Endothelial cell of hepatic sinusoid (primary cell): ENCODE data around the gene TUT7.
"Not testable (repeated sequence)": the region's sequence is repeated elsewhere in the genome, so short reads cannot be mapped to it uniquely, and the experiment has no call there.

Experiments
- in situ Hi-C: cut with HindIII; loops from 2 replicates; pipeline ENCODE4 v1.10.0; 2017; ENCODE audit warnings: low sequenced_read_pairs

Gene TUT7, protein sequence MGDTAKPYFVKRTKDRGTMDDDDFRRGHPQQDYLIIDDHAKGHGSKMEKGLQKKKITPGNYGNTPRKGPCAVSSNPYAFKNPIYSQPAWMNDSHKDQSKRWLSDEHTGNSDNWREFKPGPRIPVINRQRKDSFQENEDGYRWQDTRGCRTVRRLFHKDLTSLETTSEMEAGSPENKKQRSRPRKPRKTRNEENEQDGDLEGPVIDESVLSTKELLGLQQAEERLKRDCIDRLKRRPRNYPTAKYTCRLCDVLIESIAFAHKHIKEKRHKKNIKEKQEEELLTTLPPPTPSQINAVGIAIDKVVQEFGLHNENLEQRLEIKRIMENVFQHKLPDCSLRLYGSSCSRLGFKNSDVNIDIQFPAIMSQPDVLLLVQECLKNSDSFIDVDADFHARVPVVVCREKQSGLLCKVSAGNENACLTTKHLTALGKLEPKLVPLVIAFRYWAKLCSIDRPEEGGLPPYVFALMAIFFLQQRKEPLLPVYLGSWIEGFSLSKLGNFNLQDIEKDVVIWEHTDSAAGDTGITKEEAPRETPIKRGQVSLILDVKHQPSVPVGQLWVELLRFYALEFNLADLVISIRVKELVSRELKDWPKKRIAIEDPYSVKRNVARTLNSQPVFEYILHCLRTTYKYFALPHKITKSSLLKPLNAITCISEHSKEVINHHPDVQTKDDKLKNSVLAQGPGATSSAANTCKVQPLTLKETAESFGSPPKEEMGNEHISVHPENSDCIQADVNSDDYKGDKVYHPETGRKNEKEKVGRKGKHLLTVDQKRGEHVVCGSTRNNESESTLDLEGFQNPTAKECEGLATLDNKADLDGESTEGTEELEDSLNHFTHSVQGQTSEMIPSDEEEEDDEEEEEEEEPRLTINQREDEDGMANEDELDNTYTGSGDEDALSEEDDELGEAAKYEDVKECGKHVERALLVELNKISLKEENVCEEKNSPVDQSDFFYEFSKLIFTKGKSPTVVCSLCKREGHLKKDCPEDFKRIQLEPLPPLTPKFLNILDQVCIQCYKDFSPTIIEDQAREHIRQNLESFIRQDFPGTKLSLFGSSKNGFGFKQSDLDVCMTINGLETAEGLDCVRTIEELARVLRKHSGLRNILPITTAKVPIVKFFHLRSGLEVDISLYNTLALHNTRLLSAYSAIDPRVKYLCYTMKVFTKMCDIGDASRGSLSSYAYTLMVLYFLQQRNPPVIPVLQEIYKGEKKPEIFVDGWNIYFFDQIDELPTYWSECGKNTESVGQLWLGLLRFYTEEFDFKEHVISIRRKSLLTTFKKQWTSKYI (N-terminal part only)

DNA sequence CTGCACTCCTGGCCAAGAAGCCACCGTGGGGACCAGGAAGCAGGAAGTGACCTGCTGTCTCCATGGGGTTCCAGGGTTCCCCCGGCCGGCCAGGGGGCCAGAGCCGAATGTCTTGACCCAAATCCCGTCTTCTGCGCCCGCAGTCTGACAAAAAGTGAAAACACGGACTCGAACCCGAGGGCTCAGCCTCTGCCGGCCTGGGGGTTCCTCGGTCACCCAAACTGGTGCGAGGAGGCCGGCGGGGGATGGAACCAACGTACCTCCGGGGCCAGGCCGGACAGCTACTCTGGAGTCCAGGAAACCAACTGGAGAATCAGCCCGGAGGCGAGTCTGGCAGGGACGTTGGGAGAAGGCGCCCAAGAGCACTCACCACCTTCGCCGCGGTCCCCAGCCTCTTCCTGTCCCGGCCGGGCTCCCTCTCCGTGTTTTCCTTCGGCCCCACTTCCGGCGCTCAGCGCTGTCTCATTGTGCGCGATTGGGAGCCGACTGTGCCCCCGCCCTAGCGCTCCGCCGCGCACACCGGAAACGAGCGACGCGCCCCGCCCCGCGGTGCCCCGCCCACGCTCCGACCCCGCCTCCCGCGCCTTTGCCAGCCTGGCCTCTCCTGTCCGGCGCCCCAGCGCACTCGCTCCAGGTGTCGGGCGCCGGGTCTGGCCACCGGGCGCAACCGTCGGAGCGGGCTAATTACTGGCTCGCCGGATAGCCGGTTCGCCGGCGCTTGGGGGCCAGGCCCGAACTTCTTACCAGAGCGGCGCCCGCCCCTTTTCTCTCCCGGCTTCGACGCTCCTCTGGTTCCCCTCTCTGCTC, at the start of gene TUT7:
Gene TUT7, minus strand, starts transcription at position 400 of the 807 bp plus-strand sequence. CDS start 1,211 bp downstream, outside the sequence.
- in situ Hi-C loops: no loop called here

DNA sequence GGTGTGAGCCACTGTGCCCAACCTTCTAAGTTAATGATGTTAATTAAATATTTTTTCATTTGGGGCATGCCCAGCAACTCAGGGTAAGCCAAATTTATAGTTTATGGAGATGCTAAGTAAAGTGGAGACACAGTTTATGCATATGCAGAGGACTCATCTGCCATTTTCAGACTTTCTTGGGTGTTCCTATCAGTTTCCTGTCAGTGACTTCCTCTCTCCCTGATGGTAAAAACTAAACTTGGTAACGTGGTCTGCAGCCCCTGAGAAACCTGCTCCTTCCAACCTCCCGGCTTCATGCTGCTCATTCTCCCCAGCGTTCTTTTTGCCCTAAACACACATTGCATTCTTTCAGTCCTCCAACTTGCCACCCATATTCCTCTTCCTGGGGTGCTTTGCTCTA, 48.4 kb upstream of the TUT7 start:
- in situ Hi-C loops: no loop called here

DNA sequence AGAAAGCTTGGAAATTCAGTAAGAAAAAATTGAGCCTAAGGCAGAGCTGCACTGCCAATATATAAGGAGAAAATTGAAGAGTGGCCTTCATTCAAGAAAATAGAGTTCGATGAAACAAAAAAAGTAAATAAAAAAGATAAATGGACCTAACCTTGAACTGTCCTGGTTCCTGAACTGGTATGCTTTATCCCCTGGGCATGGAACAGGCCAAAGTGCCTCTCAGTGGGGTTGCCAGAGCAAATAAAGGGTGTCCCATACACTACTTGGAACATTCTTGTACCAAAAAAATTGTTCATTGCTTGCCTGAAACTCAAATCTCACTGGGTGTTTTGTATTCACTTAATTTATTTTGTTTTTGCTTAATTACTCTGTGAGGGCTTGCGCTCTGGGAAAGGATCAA, 42.2 kb upstream of the TUT7 start:
- in situ Hi-C loops: no loop called here

DNA sequence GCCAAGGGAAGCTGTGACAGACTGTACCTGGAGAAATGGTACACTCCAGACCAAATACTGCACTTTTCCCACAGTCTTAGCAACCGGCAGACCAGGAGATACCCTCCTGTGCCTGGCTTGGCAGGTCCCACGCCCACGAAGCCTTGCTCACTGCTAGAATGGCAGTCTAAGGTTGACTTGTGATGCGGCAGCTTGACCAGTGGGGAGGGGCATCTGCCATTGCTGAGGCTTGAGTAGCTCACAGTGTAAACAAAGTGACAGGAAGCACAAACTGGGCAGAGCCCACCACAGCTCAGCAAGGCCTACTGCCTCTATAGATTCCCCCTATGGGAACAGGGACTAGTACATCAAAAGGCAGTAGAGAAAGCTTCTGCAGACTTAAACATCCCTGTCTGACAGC, 36.0 kb upstream of the TUT7 start:
- in situ Hi-C loops: not testable (repeated sequence)

DNA sequence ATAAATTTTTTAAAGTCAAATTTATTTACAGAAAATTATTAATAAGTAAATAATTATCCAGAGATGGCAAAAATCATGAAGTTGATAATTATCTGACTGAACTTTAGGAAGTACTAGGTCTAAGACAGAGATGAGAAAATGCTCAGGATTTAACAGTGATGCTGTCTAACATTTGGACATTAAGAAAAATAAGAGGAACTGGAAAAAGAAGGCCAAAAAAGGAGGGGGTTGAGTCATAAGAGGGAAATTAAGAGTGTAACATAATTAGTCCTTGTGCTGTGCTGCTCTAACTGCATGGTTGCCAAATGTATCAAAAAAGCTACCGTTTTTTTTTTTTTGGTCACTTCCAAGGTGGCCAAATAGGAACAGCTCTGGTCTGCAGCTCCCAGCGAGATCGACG, 35.4 kb upstream of the TUT7 start:
- in situ Hi-C loops: no loop called here

DNA sequence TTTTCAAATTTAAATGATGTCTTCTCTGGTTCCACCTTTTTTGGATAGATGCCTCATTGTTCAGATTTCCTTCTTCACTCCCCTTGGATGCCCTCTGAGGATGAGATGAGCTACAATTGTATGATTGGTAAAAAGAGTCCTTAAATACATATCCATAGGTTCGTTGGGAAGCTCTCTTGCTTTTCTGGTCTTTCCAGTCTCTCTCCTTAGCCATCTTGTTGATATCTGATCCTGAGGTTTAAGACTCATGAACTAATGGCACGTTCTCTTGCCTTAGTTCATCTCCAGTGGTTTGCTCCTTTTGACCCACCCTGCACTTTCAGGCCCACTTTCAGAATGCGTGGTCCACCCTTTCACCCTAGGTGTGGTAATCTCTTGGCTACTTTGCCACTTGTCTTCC, 33.2 kb upstream of the TUT7 start:
- in situ Hi-C loops: no loop called here

DNA sequence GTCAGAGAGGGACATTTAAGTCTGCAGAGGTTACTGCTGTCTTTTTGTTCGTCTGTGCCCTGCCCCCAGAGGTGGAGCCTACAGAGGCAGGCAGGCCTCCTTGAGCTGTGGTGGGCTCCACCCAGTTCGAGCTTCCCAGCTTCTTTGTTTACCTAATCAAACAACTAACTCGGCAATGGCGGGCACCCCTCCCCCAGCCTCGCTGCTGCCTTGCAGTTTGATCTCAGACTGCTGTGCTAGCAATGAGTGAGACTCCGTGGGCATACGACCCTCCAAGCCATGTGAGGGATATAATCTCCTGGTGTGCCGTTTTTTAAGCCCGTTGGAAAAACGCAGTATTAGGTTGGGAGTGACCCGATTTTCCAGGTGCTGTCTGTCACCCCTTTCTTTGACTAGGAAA, 28.8 kb upstream of the TUT7 start:
- in situ Hi-C loops: not testable (repeated sequence)

DNA sequence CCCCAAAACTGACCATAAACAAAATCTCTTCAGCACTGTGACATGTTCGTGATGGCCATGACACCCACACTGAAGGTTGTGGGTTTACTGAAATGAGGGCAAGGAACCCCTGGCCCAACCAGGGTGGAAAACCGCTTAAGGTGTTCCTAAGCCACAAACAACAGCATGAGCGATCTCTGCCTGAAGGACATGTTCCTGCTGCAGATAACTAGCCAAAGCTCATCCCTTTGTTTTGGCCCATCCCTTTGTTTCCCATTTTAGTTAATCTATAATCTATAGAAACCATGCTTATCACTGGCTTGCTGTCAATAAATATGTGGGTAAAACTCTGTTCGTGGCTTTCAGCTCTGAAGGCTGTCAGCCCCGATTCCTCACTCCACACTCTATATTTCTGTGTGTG, 21.8 kb upstream of the TUT7 start:
- in situ Hi-C loops: no loop called here

DNA sequence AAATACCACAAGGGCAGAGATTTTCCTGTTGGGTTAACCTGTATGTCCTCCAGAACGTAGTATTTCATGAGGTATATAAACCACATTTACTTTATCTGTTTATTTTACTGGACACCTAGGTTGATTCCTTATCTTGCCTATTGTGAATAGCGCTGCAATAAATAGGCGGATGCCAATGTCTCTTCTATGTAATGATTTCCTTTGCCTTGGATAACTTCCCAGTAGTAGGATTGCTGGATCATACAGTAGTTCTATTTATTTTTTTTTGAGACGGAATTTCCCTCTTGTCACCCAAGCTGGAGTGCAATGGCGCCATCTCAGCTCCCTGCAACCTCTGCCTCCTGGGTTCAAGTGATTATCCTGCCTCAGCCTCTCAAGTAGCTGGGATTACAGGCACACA, 15.6 kb upstream of the TUT7 start:
- in situ Hi-C loops: no loop called here

DNA sequence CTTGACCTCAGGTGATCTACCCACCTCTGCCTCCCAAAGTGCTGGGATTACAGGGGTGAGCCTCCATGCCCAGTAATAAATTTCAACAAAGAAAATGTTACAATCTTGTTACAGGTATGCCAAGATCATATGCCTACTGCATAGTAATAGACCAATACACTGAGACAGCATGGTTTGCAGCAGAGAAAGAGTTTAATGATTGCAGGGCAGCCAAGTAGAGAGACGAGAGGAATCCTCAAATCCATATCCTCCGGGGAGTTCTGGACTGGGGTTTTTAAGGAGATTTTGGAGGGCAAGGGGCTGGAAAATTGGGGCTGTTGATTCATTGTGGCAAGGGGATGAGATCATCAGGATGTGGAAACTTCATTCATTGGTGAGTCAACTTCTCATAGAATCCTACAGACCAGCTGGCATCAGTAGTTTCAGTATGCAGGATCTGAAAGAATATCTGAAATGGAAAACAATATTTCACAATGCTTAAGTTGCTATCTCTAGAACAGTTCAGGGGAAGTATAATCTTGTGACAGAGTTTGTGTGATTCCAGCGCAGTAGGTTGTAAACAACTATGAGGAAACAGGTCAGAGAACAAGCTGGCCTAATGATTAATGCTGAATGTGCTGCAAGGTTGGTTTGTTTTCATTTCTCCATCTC, 14.8 kb upstream of the TUT7 start:
- in situ Hi-C loops: no loop called here

DNA sequence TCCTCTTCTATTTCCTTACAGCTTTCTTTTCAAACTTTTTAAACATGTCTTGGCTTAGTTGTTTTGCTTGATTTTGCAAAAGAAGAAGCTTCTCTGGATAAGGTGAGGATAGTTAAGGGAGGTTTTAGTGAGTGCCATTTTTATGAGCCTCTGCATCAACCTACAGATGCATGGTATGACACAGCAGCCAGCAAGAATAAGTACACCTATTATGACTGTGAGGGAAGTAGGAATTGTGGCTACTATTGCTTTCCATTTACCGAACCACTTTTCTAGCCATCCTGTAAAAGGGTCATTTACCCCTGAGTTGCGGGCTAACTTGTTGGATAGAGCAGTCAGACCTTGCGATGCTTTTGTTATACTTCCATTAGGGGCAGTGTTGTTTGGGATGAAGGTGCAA, 7.0 kb upstream of the TUT7 start:
- in situ Hi-C loops: no loop called here

DNA sequence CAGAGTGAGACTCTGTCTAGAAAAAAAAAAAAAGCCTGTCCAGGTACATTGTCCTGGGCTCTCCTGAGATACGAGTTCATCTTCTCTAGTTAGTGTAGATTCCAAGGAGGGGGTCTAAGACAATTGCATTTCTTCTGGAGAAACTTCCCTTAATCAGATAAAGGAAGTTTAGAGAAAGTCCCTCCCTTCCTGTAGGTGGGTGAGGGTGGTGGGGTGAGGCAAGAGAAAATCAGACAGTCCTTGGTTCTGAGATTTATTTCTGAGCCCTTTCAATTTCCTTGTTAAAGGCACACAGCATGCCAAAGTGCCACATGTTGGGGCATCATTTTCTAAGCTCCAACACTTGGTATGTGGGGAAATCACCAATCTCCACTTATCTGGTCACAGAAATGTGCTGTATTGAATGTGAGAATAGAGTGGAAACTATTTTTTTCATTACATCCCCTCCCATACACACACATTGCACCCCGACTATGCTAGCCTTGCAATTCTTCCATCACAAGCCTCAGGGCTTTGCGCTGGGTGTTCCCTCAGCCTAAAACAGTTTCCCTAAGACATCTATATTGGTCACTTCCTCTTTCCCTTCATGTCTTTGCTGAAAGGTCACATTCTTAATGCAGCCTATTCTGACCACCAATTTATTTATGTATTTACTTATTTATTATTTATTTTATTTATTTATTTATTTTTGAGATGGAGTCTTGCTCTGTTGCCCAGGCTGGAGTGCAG, 5.1 kb upstream of the TUT7 start:
- in situ Hi-C loops: no loop called here

DNA sequence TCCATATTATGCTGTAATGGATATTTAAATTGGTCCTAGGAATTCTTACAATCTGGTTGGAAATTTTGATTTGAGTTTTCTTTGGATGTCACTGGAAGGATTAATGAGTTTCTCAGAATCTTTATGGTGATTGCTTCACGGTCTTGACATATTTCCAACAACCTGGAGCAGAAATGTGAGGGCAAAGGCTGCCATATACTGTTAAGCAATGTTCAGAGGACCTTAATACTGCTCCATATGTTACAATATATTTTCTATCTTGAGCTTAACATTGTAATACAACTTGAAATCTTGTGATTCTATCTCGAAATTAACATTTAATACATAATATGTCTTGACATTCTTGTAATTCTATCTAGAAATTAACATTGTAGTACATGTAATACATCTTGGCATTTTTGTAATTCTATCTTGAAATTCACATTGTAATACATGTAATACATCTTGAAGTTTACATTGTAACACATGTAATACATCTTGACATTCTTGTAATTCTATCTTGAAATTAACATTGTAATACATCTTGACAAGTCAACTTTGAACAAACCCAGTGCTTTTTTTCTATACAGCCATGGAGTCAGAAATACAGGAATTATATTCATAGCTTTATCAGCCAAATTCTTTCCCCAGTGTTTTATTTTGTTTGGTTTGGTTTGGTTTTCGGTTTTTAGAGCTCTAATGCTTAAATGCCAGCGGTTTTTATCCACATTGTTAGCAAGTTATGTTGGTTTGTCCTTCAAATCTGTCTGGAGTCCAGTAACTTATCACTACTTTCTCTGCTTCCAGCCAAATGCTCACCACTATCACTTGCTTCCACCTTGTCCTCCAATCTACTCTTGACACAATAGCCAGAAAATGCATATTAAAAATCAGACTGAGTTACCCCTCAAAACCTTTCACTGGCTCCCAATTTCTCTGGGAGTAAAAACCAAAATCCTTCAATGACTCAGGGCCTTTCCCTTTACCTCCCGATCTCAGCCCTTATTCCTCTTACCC, 3.0 kb upstream of the TUT7 start:
- in situ Hi-C loops: no loop called here

DNA sequence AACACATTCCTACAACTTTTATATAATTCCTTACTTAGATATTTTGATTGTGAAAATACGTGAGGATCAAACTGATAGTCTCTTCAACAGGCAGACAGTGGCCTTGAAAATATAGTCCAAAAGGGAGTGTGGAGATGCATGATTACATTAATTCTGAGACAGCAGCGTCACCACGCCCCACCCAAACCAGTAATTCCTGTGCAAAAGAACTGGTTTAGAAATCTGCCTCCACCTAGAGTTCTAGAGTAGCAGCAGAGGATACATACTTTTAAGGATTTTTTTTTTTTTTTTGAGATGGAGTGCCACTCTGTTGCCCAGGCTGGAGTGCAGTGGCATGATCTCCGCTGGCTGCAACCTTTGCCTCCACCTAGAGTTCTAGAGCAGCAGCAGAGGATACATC, 1.6 kb upstream of the TUT7 start:
- in situ Hi-C loops: no loop called here

DNA sequence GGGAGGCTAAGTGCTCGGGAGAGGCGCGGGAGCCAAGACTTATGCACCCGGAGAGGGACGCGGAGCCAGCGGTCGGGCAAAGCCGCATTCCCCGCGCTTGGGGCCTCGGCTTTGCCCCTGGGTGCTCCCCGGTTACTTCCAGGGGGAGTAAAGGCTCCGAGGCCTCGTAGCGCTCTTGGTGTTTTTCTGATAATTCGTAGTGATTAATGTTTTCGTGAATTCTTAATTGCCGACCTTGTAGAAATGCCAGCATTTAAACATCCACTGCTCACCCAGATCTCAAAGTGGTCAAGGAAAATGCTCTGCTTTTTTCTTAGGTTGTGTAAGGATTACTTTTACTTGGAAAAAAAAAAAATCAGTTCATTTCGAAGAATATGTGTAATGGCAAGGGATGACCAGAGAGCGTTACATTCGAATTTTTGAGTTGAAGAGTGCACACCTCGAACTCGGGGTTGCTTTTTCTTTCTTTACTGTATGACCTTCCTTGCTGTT, 654 bp upstream of the TUT7 start:
- in situ Hi-C loops: no loop called here

DNA sequence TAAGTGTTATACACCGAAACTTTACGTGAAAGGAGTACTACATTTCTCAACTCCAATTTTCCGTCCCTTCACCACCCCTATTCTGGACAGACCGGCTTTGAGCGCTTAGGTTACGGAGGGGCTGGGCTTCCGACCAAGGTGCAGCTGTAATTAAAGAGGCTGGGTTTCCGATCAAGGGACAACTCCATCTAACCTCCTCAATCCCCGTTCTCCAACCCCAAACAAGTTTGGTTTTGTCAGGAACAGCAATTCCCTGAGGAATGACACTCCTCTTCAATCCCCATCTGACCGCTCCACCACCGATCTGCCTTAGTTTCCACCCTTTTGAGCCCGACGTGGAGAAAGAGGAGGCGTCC, 577 bp downstream of the TUT7 start:
- in situ Hi-C loops: no loop called here

DNA sequence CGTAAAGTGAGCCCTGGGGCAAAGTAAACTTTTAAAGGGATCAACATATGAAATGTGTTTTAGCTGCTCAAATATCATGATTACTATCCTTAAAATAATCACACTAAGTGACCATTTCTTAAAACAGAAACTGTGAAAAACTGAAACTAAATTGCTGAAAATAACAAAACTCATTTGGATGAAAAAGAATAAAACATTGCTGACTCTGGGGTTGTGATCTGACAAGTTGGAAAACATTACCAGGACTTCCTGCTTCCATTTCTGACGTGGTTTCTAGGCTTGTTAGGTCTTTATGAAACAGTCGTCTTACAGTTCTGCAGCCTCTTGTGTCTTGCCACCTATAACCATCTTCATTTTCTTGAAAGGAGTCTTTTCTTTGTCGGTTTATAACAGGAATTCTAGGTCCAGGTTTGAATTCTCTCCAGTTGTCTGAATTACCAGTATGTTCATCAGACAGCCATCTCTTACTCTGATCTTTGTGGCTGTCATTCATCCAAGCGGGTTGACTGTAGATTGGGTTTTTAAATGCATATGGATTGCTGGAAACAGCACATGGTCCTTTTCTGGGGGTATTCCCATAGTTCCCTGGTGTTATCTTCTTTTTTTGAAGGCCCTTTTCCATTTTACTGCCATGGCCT, 1.7 kb downstream of the TUT7 start:
- in situ Hi-C loops: no loop called here

DNA sequence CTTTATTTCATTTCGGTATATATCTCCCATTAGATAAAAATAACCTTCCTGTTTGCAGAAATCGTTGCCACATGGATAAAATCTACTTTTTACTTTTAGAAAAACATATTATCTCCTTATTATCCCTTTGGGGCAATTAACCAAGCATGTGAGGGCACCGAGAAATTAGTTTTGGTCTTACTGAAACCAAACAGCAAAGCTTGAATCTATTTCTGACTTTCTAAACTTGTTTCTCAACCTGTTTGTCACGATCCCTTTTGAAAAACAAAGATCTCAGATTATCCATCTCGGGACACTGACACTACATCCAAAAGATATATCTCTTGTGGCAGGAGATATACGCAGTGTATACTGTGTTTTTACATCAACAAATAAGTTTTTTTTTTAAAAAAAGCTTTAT, 2.3 kb downstream of the TUT7 start:
- in situ Hi-C loops: no loop called here
